Measurements from ENCODE around the gene UQCC2.

DNA sequence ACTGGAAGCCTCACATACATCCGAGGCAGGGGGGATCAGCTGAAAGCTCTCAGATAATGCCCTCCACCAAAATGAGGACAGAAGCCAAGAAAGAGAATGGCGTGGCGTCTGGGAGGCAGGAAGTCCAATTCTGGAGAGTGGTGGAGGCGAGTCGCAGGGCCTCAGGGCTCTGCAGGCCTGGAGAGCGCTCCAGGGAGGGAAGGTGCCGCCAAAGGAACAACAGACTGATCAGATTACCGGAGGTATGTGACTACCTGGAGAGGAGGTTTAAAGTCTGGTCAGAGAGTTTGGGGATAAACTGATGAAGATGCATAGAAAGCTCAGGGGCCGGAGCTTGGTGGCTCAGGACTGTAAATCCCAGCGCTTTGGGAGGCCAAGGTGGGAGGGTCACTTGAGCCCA lies 46.4 kb upstream of the UQCC2 start:
- TF ChIP-seq, protein P1, sequence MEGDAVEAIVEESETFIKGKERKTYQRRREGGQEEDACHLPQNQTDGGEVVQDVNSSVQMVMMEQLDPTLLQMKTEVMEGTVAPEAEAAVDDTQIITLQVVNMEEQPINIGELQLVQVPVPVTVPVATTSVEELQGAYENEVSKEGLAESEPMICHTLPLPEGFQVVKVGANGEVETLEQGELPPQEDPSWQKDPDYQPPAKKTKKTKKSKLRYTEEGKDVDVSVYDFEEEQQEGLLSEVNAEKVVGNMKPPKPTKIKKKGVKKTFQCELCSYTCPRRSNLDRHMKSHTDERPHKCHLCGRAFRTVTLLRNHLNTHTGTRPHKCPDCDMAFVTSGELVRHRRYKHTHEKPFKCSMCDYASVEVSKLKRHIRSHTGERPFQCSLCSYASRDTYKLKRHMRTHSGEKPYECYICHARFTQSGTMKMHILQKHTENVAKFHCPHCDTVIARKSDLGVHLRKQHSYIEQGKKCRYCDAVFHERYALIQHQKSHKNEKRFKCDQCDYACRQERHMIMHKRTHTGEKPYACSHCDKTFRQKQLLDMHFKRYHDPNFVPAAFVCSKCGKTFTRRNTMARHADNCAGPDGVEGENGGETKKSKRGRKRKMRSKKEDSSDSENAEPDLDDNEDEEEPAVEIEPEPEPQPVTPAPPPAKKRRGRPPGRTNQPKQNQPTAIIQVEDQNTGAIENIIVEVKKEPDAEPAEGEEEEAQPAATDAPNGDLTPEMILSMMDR (conservative IDR thresholded peaks at IDR 0.05; ENCODE audit: low read length), result no peak
- no peak for TF ChIP-seq EZH2phosphoT487 (IDR thresholded peaks at IDR 0.05; ENCODE audit: borderline replicate concordance, low read depth, low read length)
